ENCODE data around the gene STRADB.
"Not testable (repeated sequence)": the region's sequence is repeated elsewhere in the genome, so short reads cannot be mapped to it uniquely, and the experiment has no call there.

Gene STRADB

DNA sequence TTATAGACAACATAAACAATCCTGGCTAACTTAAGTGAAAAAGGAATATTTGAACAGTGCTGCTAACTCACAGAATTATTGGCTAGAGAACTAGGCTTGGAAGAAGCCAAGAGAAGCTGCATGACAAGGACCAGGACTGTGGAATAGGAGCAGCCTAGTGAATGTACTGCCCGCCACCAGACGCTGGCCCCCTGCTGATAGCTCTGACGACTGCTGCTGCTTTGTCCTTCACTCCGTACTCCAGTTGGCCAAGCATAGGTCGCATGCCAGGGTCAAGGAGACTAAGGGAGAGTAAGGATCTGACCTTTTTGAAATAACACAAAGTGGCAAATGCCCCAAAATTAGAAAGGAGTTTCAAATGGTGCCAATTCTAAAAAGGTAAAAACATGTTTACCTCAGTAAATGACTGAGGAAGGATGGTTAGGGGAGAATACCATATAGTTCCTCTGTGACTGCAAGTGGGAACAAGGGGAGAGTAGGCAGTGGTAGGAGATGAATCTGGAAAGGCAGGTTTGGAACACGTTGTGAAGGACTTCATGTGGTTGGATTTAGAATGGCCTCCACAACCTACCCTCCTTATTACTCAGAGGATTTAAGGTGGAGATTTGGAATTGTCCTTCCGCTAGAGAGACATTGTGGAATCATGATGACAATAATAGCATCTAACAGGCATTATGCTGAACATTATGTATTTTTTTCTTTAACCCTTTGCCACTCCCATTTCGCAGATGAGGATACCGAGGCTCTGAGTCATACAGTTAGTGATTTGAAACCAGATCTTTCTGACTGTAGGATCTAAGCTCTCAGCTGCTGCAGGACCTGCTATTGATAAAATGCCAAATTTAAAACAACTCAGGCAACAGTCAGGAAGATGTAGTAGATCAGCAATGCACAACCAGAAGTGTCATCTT lies 19.5 kb downstream of the STRADB start:
- no peak for ATAC-seq
- DNase-seq = no peak

DNA sequence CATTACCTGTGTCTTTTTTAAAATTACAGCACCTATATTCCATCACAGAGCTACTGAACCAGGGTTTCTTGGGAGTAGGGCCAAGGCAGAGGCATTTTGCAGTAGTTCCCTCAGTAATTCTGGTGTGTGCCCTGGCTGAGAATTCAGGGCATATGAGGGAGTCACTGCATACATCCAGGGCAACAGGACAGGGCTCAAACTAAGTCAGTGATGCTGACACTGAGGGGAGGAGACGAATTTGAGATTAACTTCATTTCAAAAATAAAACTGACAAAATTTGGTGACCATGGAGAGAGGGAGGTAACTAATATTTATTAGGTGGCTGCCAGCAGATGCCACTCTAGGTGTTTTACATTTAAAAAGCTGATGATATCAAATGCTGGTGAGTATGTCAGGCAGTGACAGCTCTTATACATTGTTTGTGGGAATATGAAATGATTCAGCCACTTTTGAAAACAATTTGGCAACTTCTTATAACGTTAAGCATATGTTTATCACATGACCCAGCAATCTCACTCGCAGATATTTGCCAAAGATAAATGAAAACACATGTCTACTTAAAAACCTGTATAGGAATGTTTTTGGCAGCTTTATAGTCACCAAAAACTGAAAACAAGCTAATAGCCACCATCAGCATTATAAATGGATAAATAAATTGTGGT lies 20.3 kb downstream of the STRADB start:
- no peak for ATAC-seq
- no peak for DNase-seq

DNA sequence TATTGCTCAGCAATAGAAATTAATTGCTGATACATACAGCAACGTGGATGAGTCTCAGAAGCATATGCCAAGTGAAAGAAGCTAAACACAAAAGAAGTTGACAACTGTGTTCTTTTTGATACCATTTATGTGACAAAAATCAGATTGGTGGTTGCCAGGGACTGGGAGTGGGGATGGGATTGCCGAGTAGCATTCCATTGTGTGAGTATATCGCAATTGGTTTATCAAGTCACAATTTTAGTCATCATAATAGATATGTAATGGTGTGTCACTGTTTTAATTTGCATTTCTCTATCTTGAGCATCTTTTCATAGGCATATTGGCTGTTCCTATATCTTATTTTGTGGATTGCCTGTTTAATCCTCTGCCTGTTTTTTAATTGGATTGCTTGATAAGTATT lies 20.9 kb downstream of the STRADB start:
- ATAC-seq (no peak), DNase-seq (no peak)

DNA sequence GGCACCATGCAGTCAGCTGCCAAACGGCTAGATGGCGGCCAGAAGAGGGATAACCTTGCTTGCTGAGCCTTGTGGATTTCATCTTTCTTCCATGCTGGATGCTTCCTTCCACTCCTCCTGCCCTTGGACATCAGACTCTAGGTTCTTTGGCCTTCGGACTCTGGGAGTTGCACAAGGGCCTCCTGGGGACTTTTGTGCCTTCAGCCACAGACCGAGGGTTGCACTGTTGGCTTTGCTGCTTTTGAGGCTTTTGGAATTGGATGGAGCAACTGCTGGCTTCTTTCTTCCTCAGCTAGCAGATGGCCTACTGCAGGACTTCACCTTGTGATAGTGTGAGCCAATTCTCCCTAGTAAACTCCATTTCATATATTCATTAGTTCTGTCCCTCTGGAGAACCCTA lies 31.0 kb downstream of the STRADB start:
- no peak for DNase-seq
- no peak for ATAC-seq

DNA sequence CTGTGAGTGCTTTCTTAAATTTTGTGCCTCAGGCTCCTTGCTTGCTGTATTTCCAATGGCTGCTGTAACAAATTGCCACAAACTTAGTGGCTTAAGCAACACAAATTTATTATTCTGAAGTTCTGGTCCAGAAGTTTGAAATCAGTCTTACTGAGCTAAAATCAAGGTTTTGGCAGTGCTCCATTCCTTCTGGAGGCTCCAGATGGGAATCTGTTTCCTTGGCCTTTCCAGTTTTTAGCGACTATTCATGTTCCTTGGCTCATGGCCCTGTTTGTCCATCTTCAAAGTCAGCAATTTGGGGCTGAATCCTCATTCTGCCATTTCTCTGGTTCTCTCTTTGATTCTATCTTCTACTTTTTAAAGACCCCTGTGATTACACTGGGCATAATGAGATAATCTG lies 31.8 kb downstream of the STRADB start:
- ATAC-seq = no peak
- DNase-seq = no peak

DNA sequence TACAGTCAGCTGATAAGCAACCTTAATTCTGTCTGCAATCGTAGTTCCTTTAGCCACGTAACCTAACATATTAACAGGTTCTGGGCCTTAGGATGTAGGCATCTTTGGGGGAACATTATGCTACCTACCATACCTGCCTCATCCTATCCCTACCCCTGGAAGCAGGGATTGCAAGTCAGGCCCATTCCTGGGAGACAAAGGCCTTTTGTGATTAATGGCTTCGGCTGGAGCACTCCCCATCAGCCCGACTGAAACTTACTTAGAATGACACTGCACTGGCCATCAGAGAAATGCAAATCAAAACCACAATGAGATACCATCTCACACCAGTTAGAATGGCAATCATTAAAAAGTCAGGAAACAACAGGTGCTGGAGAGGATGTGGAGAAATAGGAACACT lies 32.2 kb downstream of the STRADB start:
- not testable (repeated sequence) for ATAC-seq, DNase-seq

DNA sequence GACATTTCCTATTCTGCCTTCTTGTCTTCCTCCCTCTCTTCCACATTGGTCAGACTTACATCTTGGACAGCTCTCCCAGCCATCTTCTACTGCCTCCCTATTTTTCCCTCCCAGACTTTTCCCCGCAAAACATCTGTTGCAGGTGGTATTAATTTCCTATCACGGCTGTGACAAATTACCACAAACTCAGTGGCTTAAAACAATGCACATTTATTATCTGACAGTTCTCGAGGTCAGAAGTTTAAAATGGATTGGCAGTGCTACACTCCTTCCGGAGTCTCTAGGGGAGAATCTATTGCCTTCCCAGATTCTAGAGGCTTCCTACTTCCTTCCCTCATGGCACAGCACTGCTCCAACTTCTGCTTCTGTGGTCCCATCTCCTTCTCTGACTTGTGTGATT lies 33.3 kb downstream of the STRADB start:
- DNase-seq (no peak), ATAC-seq (no peak)

DNA sequence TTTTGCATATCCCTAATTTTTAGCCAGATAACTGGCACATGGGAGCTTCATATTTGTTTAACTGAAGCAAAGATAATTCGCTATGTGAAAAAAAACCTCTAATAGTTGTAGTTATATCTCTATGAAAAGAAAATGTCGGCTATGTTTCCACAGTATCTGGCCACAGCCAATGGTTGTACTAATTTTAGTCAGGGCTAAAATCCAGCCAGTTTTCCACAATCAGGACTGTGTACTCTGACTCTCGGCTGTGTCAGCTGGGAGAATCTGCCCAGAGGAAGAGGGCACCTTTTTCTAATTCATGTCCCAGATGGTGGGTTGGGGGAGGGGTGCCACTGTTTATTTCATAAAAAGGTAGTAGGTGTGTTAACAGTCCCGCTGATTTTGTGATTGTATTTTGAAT lies 38.8 kb downstream of the STRADB start:
- ATAC-seq = no peak

DNA sequence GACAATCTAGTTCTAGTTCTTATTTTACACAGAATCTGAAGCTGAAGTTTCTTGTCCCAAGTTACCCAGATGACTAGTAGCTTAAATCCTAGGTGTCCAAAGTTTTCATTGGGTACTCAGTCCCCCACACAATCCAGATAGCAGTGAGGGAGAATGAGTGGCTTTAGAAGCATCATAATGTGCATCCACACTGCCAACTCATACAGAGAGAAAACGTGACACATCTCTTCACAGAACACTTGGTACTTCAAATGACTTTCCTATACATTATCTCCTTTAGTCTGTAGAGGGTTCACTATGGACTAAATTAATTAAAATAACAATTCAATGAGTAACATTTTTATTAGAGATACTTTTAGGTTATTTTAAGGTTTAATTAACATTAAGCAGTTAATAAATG lies 45.2 kb downstream of the STRADB start:
- ATAC-seq = no peak
- DNase-seq = no peak

More for the DNA sequence above, 38.8 kb downstream of the STRADB start:
- DNase-seq = no peak

DNA sequence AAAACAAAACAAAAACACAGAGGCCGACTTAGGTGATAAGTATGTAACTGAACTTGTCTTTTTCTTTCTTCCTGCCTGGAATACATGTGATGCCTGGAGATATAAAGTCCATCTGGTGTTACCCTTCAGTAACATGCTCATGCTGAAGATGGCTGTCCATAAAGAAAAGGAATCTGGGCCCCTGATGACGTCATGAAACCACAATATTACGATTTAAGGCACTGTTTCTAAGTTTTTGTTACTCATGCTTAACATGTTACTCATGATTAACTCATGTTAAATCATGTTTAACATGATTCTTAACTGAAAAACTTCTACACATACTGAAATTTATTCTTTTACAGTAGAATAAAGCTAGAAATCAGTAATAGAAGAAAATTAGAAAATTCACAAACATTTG lies 49.0 kb downstream of the STRADB start:
- no peak for DNase-seq
- no peak for ATAC-seq

DNA sequence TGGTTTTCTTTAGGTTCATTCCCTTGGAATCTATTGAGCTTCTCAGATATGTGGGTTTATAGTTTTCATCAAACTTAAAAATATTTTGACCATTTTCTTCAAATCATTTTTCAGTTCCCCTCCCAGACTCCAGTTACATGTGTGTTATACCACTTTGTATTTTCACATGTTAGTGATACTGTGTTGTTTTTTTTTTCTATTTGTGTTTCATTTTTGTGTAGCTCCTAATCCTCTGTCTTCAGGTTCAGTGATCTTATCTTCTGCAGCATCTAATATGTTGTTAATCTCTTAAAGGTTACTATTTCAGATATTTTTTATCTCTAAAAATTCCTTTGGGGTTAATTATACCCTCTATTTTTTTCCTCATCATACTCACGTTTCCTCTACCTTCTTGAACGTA lies 51.2 kb downstream of the STRADB start:
- DNase-seq = no peak
- no peak for ATAC-seq

DNA sequence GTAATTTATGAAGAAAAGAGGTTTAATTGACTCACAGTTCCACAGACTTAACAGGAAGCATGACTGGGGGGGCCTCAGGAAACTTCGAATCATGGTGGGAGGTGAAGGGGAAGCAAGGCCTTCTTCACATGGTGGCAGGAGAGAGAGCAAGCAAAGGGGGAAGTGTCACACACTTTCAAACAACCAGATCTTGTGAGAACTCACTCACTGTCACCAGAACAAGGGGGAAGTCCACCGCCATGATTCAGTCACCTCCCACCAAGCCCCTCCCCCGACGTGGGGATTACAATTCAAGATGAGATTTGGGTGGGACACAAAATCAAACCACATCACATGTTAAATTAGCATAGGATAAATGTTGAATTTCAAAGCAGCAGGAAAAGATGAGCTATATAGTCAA lies 56.2 kb downstream of the STRADB start:
- peak; percentile 59 for ATAC-seq
- peak; percentile 55 for DNase-seq

DNA sequence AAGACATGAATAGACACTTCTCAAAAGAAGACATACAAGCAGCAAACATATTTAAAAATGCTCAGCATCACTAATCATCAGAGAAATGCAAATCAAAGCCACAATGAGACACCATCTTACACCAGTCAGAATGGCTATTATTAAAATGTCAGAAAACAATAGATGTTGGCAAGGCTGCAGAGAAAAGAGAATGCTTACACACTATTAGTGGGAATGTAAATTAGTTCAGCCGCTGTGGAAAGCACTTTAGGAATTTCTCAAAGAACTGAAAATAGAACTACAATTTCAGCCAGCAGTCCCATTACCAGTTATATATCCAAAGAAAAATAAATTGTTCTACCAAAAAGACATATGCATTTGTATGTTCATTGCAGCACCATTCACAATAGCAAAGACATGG lies 61.7 kb downstream of the STRADB start:
- no peak for ATAC-seq
- DNase-seq = no peak

DNA sequence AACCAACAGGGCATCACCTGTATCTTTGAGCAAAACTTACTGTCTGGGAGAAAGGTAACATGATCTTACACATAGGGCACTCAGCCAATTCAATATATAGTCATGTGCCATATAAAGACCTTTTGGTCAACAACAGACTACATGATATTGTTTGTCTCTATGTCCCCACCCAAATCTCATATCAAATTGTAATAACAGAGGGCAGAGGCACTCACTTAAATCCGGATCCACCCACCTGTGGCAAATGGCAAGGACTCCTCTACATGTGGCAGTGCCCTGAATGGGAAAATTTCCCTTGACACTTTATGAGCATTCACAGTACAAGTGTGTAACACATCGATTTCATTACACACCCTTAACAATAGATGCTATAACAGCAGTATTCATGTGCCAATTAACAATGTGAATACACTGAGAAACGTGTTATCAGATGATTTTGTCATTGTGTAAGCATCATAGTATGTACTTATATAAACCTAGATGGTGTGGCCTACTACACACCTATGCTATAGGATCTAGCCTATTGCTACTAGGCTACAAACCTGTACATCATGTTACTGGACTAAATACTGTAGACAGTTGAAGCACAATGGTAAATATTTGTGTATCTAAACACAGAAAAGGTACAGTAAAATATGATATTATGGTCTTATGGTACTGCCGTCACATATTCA lies 64.2 kb downstream of the STRADB start:
- DNase-seq (no peak), ATAC-seq (no peak)

DNA sequence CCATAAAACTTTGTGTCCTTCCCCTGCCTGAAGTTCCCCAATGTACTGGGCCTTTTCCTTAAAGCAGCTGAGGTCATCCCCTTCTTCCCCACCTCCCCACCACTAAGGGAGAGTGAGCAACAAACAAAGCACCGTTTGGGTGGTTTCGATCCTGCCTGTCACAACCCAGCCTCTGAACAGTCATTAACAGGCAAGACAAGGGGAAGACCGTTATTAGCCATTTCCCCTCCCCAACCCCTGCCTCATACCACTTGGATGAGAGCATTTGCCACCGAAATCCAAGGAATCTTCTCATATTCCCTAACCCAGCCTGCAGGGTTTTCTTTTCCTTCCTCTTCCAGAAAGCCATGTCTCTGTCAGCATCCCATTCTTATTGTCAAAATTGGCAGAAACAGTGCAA lies 65.6 kb downstream of the STRADB start:
- no peak for ATAC-seq

DNA sequence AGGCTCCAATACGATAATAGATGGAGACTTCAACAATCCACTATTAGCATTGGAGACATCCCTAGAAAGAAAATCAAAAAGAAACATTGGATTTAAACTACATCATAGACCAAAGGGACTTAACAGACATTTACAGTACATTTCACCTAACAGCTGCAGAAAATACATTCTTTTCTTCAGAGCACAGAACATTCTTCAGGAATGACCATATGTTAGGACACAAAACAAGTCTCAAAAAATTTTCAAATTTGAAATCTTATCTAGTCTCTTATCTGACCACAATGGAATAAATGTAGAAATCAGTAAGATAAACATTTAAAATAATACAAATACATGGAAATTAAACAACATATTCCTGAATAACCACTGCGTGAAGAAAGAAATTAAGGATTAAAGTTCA lies 68.7 kb downstream of the STRADB start:
- no peak for ATAC-seq
- no peak for DNase-seq

More for the DNA sequence above, 65.6 kb downstream of the STRADB start:
- no peak for DNase-seq

DNA sequence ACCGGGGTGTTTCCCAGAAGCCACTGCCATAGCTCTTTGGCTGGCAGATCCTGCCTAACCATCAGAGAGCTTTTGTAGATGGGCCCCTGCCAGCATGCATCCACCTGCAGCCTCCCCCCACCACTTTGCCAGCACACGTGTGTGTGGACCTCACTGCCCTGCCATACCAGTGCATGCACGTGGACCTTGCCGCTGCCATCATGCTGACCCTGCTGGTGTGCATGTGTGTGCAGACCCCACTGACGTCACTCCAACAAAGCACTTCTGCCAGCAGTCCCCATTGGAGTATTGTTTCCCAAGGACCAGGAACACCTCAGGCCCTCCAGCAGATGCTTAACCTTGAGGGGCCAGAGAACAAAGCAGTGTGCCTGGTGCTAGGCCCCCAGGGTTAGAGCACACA lies 71.4 kb downstream of the STRADB start:
- no peak for ATAC-seq
- no peak for DNase-seq

DNA sequence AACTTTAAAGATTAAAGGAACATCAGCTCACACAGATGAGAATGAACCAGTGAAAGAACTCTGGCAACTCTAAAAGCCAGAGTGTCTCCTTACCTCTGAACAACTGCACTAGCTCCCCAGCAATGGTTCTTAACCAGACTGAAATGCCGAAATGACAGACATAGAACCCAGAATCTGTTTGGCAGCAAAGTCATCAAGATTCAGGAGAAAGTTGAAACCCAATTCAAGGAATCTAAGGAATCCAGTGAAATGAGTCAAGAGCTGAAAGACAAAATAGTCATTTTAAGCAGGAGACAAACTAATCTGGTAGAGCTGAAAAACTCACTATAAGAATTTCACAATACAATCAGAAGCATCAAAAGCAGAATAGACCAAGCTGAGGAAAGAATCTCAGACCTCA lies 72.0 kb downstream of the STRADB start:
- no peak for DNase-seq
- no peak for ATAC-seq

Data from stimulated activated naive CD8-positive, alpha-beta T cell treated with anti-CD3 and anti-CD28 coated beads, Interleukin-15, Interleukin-2, amounts not matched to agents 100 U/mL and 50 U/mL, for 24 hours (primary cell).